GM21528 (cell line): ENCODE data around the gene NOC2L.
"Not testable (repeated sequence)": the region's sequence is repeated elsewhere in the genome, so short reads cannot be mapped to it uniquely, and the experiment has no call there.

ENCODE experiments used
- ATAC-seq: cut with Tn5 transposase; IDR thresholded peaks from one replicate; pipeline ENCODE4 v1.9.1; 2021; ENCODE audit warnings: mild to moderate bottlenecking, moderate library complexity; ENCODE audit not compliant: unreplicated experiment, low FRiP score

Gene NOC2L

GRCh38 chr1:994546-994945, 35.5 kb upstream of the NOC2L start:
- not testable (repeated sequence) for ATAC-seq

GRCh38 chr1:993379-993995, 34.4 kb upstream of the NOC2L start:
- no peak for ATAC-seq

GRCh38 chr1:992362-992761, 33.3 kb upstream of the NOC2L start:
- ATAC-seq: no peak

GRCh38 chr1:991895-992294, 32.8 kb upstream of the NOC2L start:
- no peak for ATAC-seq

GRCh38 chr1:991275-991674, 32.2 kb upstream of the NOC2L start:
- ATAC-seq: not testable (repeated sequence)

- not testable (repeated sequence) for ATAC-seq
Observed at GRCh38 chr1:988061-988460, 29.0 kb upstream of the NOC2L start.

- ATAC-seq: no peak
Observed at GRCh38 chr1:985126-985525, 26.1 kb upstream of the NOC2L start.

- no peak for ATAC-seq
Observed at GRCh38 chr1:984476-984814, 25.4 kb upstream of the NOC2L start.

- ATAC-seq: no peak
Observed at GRCh38 chr1:983798-984475, 24.9 kb upstream of the NOC2L start.

GRCh38 chr1:982765-983436, 23.8 kb upstream of the NOC2L start:
- no peak for ATAC-seq

GRCh38 chr1:981955-982558, 23.0 kb upstream of the NOC2L start, which contains the start of gene PERM1:
Gene PERM1, minus strand, starts transcription at chr1:982093. Its CDS starts 1,064 bp downstream, at chr1:981029.
- ATAC-seq: no peak

- ATAC-seq: no peak
Observed at GRCh38 chr1:981491-981954, 22.5 kb upstream of the NOC2L start.

- ATAC-seq: no peak
Observed at GRCh38 chr1:980602-981395, 21.7 kb upstream of the NOC2L start.

GRCh38 chr1:980137-980571, 21.1 kb upstream of the NOC2L start:
- no peak for ATAC-seq

- no peak for ATAC-seq
Observed at GRCh38 chr1:979744-980072, 20.7 kb upstream of the NOC2L start.

GRCh38 chr1:978835-979743, 20.0 kb upstream of the NOC2L start:
- no peak for ATAC-seq

GRCh38 chr1:978069-978834, 19.2 kb upstream of the NOC2L start:
- ATAC-seq: no peak

GRCh38 chr1:976791-977190, 17.7 kb upstream of the NOC2L start:
- ATAC-seq: not testable (repeated sequence)
